ENCODE measurements around the gene TRMT1.

The TRMT1 gene

GRCh38 chr19:13070425-13071140 lies 46.0 kb downstream of the TRMT1 start:
- DNase-seq (ENCODE audit: low spot score): no peak

- DNase-seq (ENCODE audit: low spot score): no peak
Observed at GRCh38 chr19:13069415-13070359, 46.9 kb downstream of the TRMT1 start.

GRCh38 chr19:13068085-13068846 lies 48.3 kb downstream of the TRMT1 start:
- DNase-seq (ENCODE audit: low spot score): no peak

- DNase-seq (ENCODE audit: low spot score): no peak
Observed at GRCh38 chr19:13066933-13067807, 49.4 kb downstream of the TRMT1 start.

- DNase-seq (ENCODE audit: low spot score): no peak
Observed at GRCh38 chr19:13066226-13066625, 50.3 kb downstream of the TRMT1 start.

GRCh38 chr19:13064092-13064489 lies 52.4 kb downstream of the TRMT1 start:
- DNase-seq (ENCODE audit: low spot score): no peak

GRCh38 chr19:13063461-13064091 lies 53.0 kb downstream of the TRMT1 start:
- DNase-seq (ENCODE audit: low spot score): no peak

GRCh38 chr19:13062317-13062716 lies 54.2 kb downstream of the TRMT1 start:
- no peak for DNase-seq (ENCODE audit: low spot score)

GRCh38 chr19:13060964-13061927 lies 55.3 kb downstream of the TRMT1 start:
- DNase-seq (ENCODE audit: low spot score): peak; percentile 95

- DNase-seq (ENCODE audit: low spot score): no peak
Observed at GRCh38 chr19:13060233-13060963, 56.1 kb downstream of the TRMT1 start.

- no peak for DNase-seq (ENCODE audit: low spot score)
Observed at GRCh38 chr19:13058951-13059660, 57.4 kb downstream of the TRMT1 start.

- no peak for DNase-seq (ENCODE audit: low spot score)
Observed at GRCh38 chr19:13057744-13058143, 58.8 kb downstream of the TRMT1 start.

GRCh38 chr19:13057147-13057572 lies 59.4 kb downstream of the TRMT1 start:
- DNase-seq (ENCODE audit: low spot score): no peak

- DNase-seq (ENCODE audit: low spot score): no peak
Observed at GRCh38 chr19:13056052-13056660, 60.4 kb downstream of the TRMT1 start.

GRCh38 chr19:13055213-13056051 lies 61.1 kb downstream of the TRMT1 start:
- no peak for DNase-seq (ENCODE audit: low spot score)

Data from D341Med (cell line).